Ovary (tissue), 9 donors: ENCODE measurements around the gene FLACC1. TPM values are rescaled to one million over a fixed set of nuclear protein-coding genes. Genes with fewer than 3 reads are reported as not detected.

Experiments used
- DNase-seq, 5 donors: peaks; one replicate each; pipeline ENCODE4 v3.0.0-alpha.2; 2019 to 2020
- H3K27ac ChIP-seq, 2 donors: fragments of 200-600 bp; one replicate each; pipeline versions ENCODE4 v1.5.1 to v1.8.0; 2019 to 2022
- H3K27me3 ChIP-seq: fragments of 200-600 bp; one replicate; pipeline ENCODE4 v1.8.0; 2022
- H3K36me3 ChIP-seq: fragments of 200-600 bp; sonication (generic); one replicate; pipeline ENCODE4 v1.5.1; 2019
- H3K4me1 ChIP-seq: one replicate; pipeline ENCODE4 v1.8.1; 2013; ENCODE audit warnings: mild to moderate bottlenecking, moderate library complexity; ENCODE audit not compliant: insufficient read depth
- H3K4me3 ChIP-seq: fragments of 200-600 bp; sonication (generic); one replicate; pipeline ENCODE4 v1.5.1; 2017
- H3K9me3 ChIP-seq, 2 donors: fragments of 200-600 bp in 1 of 2; sonication (generic) in 1 of 2; one replicate each; pipeline versions ENCODE4 v1.5.1 to v1.8.1; 2013 to 2019; ENCODE audit warnings: mild to moderate bottlenecking in 1 of 2, moderate library complexity in 1 of 2
- EP300 ChIP-seq: sonication (generic); formaldehyde crosslinking; IDR thresholded peaks from one replicate; pipeline ENCODE4 v1.6.1; 2017; ENCODE audit warnings: antibody characterized with exemption
- POLR2A ChIP-seq: fragments of 450-650 bp; IDR thresholded peaks from one replicate; pipeline ENCODE4 v1.6.1; 2017; ENCODE audit warnings: antibody characterized with exemption, mild to moderate bottlenecking, moderate library complexity
- WGBS, 3 donors: extraction: QIAGEN DNeasy Blood & Tissue Kit in 1 of 3; methylation state at CpG; one replicate each; pipeline versions ENCODE4 v1.1.5 to v1.1.7; 2013 to 2017; 5-methylcytosine and 5-hydroxymethylcytosine counted together
- intact Hi-C, 4 donors: fragments of 100-400 bp; cut with DNase I; formaldehyde crosslinking; loops; one replicate each; pipeline versions ENCODE4 v1.11.0 to v1.15.1; 2022 to 2023
- polyA plus RNA-seq, 2 donors: library from polyadenylated mRNA; stranded (reverse); fragments of 200-250 nt in 1 of 2; fragments of 350-450 nt in 1 of 2; fragmentation: Illumina TruSeq in 1 of 2; extraction: RNeasy Lipid Tissue Mini Kit (QIAGEN cat#74804) in 1 of 2; gene quantifications; one replicate each; pipeline ENCODE4 v1.2.3, GENCODE V29; 2013 to 2014
- total RNA-seq, 7 donors: library from RNA; depleted of rRNA in 2 of 7; stranded (reverse); fragments of >200 nt in 2 of 7; fragmentation: NEBNext Ultra II Directional in 3 of 7; extraction: Animal tissue kit (Norgen Biotek cat#: 25700) in 3 of 7; gene quantifications; one replicate each; pipeline versions ENCODE4 v1.1.0 to v1.2.4, GENCODE V29; 2016 to 2023
- TF ChIP-seq, protein P1 (sequence below), 3 donors: fragments of 450-650 bp in 2 of 3; fragments of 200-600 bp in 1 of 3; IDR thresholded peaks; one replicate each; pipeline versions ENCODE4 v1.5.1 to v1.8.0; 2016 to 2022; ENCODE audit warnings: antibody characterized with exemption in 3 of 3, mild to moderate bottlenecking in 1 of 3
- donor health status: DM: no; HTN: no; CAD: no; lungs with moderate emphysema.
- donor health status: DM: no; HTN: no; CAD: no.
- donor health status: Bipolar disorder and iron deficiency.
- donor health status: DM: yes; HTN: yes; CAD: no.
- donor health status: DM: no; HTN: no; CAD: no.
- donor health status: DM: yes; HTN: yes; CAD: no.

FLACC1 gene
- total and polyA plus RNA-seq, 9 donors, result 0.30 to 4.4 (median 0.83) TPM; not detected in 1

DNA sequence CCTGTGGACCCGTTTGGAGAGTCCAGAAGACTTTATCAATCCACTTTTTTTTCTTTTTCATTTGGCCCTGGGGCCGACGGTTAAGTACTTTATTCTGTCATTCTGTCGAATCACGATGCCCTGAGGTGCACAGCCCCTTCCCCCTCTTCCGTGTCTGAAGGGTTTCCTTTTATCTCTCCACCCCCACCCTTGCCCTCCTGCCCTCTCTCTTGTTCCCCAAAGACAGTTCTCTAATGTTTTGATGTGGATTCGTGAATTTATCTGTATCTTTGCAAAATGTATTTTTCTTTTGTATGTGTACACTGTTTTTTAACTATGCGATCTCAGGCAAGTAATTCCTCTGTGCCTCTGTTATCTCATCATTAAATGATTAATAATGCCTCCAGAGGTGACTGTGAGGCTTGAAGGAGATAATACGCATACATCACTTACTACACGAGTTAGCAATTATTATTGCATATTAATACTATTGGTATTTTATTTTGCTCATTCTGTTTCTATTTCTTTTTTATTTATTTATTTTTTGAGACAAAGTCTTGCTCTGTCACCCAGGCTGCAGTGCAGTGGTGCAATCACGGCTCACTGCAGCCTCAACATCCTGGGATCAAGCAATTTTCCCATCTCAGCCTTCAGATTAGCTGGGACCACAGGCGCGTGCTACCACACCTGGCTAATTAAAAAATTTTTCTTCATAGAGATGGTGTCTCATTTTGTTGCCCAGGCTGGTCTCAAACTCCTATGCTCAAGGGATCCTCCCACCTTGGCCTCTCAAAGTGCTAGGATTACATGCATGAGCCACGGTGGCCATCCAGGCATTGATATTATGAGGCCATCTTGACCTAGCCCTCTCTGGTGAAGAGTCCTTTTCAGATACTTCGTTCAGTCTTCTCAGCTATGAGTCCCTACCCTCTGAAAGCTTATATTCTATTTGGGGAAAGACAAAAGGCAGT lies 98.2 kb downstream of the FLACC1 start:
- no peaks in the 10 kb centered on the region for H3K27me3 ChIP-seq
- peak overlapping the region; percentile 72 for H3K4me3 ChIP-seq
- no peaks in the 10 kb centered on the region for H3K9me3 ChIP-seq
- WGBS, 3 donors, result 27 to 29% (median 28%) methylated on average over 15 of the region's 15 CpGs
- no peak for DNase-seq
- TF ChIP-seq POLR2A, result no peak
- no peak for TF ChIP-seq EP300
- TF ChIP-seq, protein P1, sequence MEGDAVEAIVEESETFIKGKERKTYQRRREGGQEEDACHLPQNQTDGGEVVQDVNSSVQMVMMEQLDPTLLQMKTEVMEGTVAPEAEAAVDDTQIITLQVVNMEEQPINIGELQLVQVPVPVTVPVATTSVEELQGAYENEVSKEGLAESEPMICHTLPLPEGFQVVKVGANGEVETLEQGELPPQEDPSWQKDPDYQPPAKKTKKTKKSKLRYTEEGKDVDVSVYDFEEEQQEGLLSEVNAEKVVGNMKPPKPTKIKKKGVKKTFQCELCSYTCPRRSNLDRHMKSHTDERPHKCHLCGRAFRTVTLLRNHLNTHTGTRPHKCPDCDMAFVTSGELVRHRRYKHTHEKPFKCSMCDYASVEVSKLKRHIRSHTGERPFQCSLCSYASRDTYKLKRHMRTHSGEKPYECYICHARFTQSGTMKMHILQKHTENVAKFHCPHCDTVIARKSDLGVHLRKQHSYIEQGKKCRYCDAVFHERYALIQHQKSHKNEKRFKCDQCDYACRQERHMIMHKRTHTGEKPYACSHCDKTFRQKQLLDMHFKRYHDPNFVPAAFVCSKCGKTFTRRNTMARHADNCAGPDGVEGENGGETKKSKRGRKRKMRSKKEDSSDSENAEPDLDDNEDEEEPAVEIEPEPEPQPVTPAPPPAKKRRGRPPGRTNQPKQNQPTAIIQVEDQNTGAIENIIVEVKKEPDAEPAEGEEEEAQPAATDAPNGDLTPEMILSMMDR (IDR thresholded peaks at IDR 0.05), result no peak
- H3K36me3 ChIP-seq, result no peaks in the 10 kb centered on the region
- H3K27ac ChIP-seq, result peak overlapping the region; percentile 37 to 78
- peaks cover 9% of the 10 kb centered on the region for H3K4me1 ChIP-seq
- intact Hi-C loops, result no loop called here

DNA sequence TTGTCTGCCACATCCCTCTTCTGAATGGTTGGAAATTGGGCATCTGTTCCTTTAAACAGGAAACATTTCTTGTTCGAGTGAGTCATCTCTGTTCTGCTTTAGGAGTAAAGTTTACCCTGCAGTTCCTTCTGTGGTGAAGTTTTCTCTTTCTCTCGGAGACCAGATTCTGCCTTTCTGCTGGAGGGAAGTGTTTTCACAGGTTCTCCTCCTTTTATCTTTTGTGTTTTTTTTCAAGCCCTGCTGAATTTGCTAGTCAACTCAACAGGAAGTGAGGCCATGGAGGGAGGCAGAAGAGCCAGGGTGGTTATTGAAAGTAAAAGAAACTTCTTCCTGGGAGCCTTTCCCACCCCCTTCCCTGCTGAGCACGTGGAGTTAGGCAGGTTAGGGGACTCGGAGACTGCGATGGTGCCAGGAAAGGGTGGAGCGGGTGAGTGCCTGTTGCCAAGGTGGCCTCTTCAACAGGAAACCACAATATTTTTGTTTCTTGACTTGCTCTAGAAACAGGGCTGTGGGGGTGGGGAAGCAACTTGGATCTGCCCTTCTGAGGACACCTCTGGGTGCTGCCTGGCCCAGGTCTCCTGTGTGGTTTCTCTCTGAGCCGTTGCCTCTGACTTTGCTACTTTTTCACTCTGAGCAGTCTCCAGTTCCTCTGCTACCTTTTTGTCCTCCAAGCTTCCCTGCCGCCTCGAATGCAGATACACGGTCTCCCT lies 99.0 kb downstream of the FLACC1 start:
- no peaks in the 10 kb centered on the region for H3K36me3 ChIP-seq
- intact Hi-C loops, result no loop called here
- no peaks in the 10 kb centered on the region for H3K27me3 ChIP-seq
- TF ChIP-seq, protein P1 (IDR thresholded peaks at IDR 0.05), result no peak
- TF ChIP-seq EP300 (no peak), POLR2A (no peak)
- peak; percentile 45 to 64 (median 53) for DNase-seq
- no peaks in the 10 kb centered on the region for H3K9me3 ChIP-seq
- 0% methylated on average over 10 of the region's 10 CpGs for WGBS, 3 donors
- H3K4me1 ChIP-seq, result peaks cover 9% of the 10 kb centered on the region
- H3K4me3 ChIP-seq, result peak overlapping the region; percentile 72
- peak overlapping the region; percentile 37 to 78 for H3K27ac ChIP-seq

DNA sequence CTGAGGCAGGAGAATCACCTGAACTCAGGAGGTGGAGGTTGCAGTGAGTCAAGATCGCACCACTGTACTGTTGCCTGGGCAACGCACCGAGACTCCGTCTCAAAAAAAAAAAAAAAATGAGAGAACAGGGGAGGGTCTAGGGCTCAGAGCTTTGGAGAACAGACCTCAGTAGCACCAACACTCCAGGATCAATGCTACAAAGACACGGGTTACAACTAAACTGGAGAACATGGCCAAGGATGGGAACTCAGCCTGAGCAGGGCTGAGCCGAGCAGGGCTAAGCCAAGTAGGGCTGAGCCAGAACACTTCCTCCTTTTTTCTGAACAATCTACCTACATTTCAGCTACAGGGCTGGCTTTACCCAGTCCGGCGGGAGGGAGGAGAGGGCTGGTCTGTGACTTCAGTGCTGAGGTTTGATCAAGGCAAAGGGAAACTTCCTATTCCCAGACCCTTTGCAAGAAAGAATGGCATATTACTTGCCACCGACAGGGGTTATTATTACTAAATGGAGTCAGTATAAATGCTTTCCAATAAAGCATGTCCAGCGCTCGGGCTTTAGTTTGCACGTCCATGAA lies 99.7 kb downstream of the FLACC1 start:
- intact Hi-C loops, result no loop called here
- Histone ChIP-seq H3K4me1 (peaks cover 9% of the 10 kb centered on the region), H3K4me3 (peak overlapping the region; percentile 72), H3K9me3 (no peaks in the 10 kb centered on the region), H3K36me3 (no peaks in the 10 kb centered on the region), H3K27me3 (no peaks in the 10 kb centered on the region), H3K27ac (peak overlapping the region in 1 of 2 donors; percentile 78)
- WGBS, 3 donors, result 10 to 18% (median 17%) methylated on average over 12 of the region's 12 CpGs
- TF ChIP-seq, protein P1 (IDR thresholded peaks at IDR 0.05), result no peak
- TF ChIP-seq POLR2A, result no peak
- TF ChIP-seq EP300, result no peak
- no peak for DNase-seq

DNA sequence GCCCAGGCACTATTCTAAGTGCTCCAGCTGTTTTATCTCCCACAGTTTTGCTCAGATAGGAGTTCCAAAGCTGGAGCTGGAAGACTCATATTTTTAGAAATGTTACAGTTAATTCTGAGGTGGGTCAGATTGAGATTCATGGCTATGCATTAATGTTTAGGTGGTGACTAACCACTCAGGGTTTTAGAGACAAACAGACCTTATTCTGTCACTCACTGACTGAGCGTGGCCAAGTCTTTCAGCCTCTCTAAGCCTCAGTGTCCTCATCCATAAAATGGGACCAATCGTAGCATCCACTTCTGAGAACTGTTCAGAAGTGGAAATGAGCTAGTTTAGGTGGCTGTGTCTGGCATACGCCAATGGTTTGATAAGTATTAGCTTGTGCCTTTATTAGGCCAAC lies 101.1 kb downstream of the FLACC1 start:
- TF ChIP-seq POLR2A, result no peak
- no peak overlapping the region for H3K4me3 ChIP-seq
- 83 to 93% (median 90%) methylated on average over 3 of the region's 3 CpGs for WGBS, 3 donors
- no peak for DNase-seq
- no peaks in the 10 kb centered on the region for H3K9me3 ChIP-seq
- no peaks in the 10 kb centered on the region for H3K36me3 ChIP-seq
- no peaks in the 10 kb centered on the region for H3K27me3 ChIP-seq
- H3K27ac ChIP-seq, result no peak overlapping the region
- intact Hi-C loops, result no loop called here
- peaks cover 5% of the 10 kb centered on the region for H3K4me1 ChIP-seq
